ENCODE data around the gene EYS.

DNA sequence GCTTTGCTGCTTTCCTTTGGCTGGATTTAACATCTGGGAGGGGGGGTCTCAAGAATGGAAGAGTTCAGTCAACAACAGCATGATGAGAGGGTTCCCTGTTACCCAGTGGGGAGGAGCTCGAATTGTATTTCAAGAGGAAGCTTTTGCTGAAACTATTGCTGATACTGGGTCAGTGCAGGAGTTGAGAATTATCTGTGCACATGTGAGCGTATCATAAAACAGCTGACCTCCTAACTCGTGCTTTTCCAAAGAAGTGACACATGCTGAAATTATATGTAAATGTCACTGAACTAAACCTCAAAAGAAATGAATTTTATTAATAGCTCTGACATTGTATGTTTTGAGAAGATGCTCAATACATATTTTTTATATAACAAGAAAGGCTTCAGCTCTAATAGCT is 1975.1 kb downstream of the EYS start:
- TF ChIP-seq, protein P1, sequence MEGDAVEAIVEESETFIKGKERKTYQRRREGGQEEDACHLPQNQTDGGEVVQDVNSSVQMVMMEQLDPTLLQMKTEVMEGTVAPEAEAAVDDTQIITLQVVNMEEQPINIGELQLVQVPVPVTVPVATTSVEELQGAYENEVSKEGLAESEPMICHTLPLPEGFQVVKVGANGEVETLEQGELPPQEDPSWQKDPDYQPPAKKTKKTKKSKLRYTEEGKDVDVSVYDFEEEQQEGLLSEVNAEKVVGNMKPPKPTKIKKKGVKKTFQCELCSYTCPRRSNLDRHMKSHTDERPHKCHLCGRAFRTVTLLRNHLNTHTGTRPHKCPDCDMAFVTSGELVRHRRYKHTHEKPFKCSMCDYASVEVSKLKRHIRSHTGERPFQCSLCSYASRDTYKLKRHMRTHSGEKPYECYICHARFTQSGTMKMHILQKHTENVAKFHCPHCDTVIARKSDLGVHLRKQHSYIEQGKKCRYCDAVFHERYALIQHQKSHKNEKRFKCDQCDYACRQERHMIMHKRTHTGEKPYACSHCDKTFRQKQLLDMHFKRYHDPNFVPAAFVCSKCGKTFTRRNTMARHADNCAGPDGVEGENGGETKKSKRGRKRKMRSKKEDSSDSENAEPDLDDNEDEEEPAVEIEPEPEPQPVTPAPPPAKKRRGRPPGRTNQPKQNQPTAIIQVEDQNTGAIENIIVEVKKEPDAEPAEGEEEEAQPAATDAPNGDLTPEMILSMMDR (IDR thresholded peaks at IDR 0.05): no peak
- TF ChIP-seq POLR2A (IDR thresholded peaks at IDR 0.05): no peak
